ENCODE measurements around the gene NAT10.

The NAT10 gene

DNA sequence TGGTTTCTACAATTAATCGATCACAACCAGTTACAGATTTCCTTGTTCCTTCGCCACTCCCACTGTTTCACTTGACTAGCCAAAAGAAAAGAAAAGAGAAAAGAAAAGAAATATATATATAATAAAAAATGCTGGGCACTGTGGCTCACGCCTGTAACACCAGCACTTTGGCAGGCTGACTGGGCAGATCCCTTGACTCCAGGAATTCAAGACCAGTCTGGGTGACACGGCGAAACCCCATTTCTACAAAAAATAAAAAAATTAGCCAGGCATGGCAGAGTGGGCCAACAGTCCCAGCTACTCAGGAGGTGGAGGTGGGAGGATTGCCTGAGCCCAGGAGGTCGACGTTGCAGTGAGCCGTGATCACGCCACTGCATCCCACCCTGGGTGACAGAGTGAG, 83.8 kb downstream of the NAT10 start:
- Histone ChIP-seq H3K9me3 (ENCODE audit: control insufficient read depth, insufficient read depth, low read length) (no peaks in the 10 kb centered on the region), H3K9ac (ENCODE audit: low read depth, low read length) (no peak overlapping the region), H3K4me1 (ENCODE audit: insufficient read depth, low read length) (peaks cover 52% of the 10 kb centered on the region), H3K36me3 (ENCODE audit: insufficient read depth, low read length) (no peaks in the 10 kb centered on the region)

DNA sequence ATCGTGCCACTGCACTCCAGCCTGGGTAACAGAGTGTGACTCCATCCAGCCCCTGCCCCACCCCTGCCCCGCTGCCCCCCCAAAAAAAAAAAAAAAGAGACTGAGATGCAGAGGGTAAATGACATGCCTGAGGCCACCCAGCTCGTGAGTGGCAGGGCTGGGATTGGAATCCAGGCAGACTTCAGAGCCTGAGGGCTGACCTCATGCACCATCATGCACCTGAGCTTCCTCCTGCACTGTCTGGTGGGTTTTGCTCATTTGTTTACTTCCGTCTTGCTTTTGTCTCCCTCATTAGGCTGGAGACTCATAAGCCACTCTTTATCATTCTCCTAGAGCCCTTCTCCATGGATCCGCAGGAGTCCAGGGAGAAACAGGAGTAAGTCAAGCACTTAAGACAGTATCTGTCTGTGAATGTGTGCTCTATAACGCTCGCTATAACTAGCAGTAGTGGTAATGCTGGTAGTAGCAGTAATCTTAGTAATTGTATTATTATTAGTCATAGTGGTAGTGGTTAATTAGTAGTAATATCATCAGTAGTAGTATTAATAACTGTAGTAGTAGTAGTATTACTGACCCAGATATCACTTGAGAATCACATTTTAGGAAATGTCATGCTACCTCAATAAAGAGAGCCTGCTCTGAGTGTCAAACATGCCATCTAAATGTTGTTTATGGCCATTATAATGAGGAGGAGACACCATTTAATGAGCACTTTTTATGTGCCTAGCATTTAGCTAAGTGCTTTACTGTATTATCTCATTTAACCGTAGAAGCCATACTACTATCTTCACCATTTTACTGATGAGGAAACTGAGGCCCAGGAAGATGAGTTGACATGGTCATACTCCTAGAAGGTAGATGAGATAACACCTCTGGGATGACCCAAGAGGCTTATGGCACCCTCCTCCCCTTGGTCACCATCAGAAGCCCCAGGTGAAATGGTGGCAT, 85.0 kb downstream of the NAT10 start:
- H3K4me1 ChIP-seq (ENCODE audit: insufficient read depth, low read length): peaks cover 60% of the 10 kb centered on the region
- H3K36me3 ChIP-seq (ENCODE audit: insufficient read depth, low read length): no peaks in the 10 kb centered on the region
- no peak overlapping the region for H3K9ac ChIP-seq (ENCODE audit: low read depth, low read length)
- no peaks in the 10 kb centered on the region for H3K9me3 ChIP-seq (ENCODE audit: control insufficient read depth, insufficient read depth, low read length)

- Histone ChIP-seq H3K4me1 (ENCODE audit: insufficient read depth, low read length) (peaks cover 53% of the 10 kb centered on the region), H3K36me3 (ENCODE audit: insufficient read depth, low read length) (no peaks in the 10 kb centered on the region), H3K9ac (ENCODE audit: low read depth, low read length) (no peak overlapping the region), H3K9me3 (ENCODE audit: control insufficient read depth, insufficient read depth, low read length) (no peaks in the 10 kb centered on the region)
Measured at GRCh38 chr11:34191578-34191977, 86.1 kb downstream of the NAT10 start.

- Histone ChIP-seq H3K9ac (ENCODE audit: low read depth, low read length) (no peak overlapping the region), H3K9me3 (ENCODE audit: control insufficient read depth, insufficient read depth, low read length) (no peaks in the 10 kb centered on the region), H3K4me1 (ENCODE audit: insufficient read depth, low read length) (peaks cover 43% of the 10 kb centered on the region), H3K36me3 (ENCODE audit: insufficient read depth, low read length) (no peaks in the 10 kb centered on the region)
Measured at GRCh38 chr11:34192481-34193401, 87.3 kb downstream of the NAT10 start.

GRCh38 chr11:34194576-34195335, 89.3 kb downstream of the NAT10 start:
- Histone ChIP-seq H3K4me1 (ENCODE audit: insufficient read depth, low read length) (peaks cover 33% of the 10 kb centered on the region), H3K36me3 (ENCODE audit: insufficient read depth, low read length) (no peaks in the 10 kb centered on the region; the same call in 1 of the 2 replicates), H3K9ac (ENCODE audit: low read depth, low read length) (no peak overlapping the region), H3K9me3 (ENCODE audit: control insufficient read depth, insufficient read depth, low read length) (no peaks in the 10 kb centered on the region)
